Lower lobe of right lung (tissue), 2 donors: ENCODE data around the gene DENND5A. TPM values are rescaled to one million over a fixed set of nuclear protein-coding genes. Genes with fewer than 3 reads are reported as not detected.
A peak's percentile ranks its signal among the peaks of the same experiment; 100 is the strongest.

Experiments
- ATAC-seq, 2 donors: fragments of 200-7000 bp; cut with Tn5 transposase; one replicate each; pipeline ENCODE4 v1.9.1; 2020 to 2022; ENCODE audit warnings: mild to moderate bottlenecking in 2 of 2, moderate library complexity in 2 of 2
- DNase-seq: peaks from one replicate; pipeline ENCODE4 v3.0.0-alpha.2; 2020
- H3K27ac ChIP-seq: fragments of 200-600 bp; one replicate; pipeline ENCODE4 v1.8.0; 2022
- H3K27me3 ChIP-seq: fragments of 200-600 bp; one replicate; pipeline ENCODE4 v1.8.0; 2022; ENCODE audit warnings: low read depth
- H3K36me3 ChIP-seq: fragments of 200-600 bp; one replicate; pipeline ENCODE4 v1.8.0; 2022; ENCODE audit warnings: mild to moderate bottlenecking
- H3K4me1 ChIP-seq: fragments of 200-600 bp; one replicate; pipeline ENCODE4 v1.8.0; 2022
- H3K4me3 ChIP-seq: fragments of 200-600 bp; one replicate; pipeline ENCODE4 v1.8.0; 2022; ENCODE audit warnings: mild to moderate bottlenecking
- H3K9me3 ChIP-seq: fragments of 200-600 bp; one replicate; pipeline ENCODE4 v1.8.0; 2022
- CTCF ChIP-seq: fragments of 200-600 bp; IDR thresholded peaks from one replicate; pipeline ENCODE4 v1.8.0; 2022; ENCODE audit warnings: antibody characterized with exemption, mild to moderate bottlenecking
- intact Hi-C: fragments of 100-400 bp; cut with DNase I; formaldehyde crosslinking; loops from one replicate; pipeline ENCODE4 v1.11.0; 2022
- total RNA-seq: library from RNA; stranded (reverse); fragmentation: NEBNext Ultra II Directional; extraction: Animal tissue kit (Norgen Biotek cat#: 25700); gene quantifications from one replicate; pipeline ENCODE4 v1.2.1, GENCODE V29; 2021
- donor health status: DM: no; HTN: yes; CAD: no; lungs with severe emphysema.

Gene DENND5A
- total RNA-seq, 1 donor from 2014 or later = 97.5 TPM

- no peaks in the 10 kb centered on the region for H3K27me3 ChIP-seq
- no peaks in the 10 kb centered on the region for H3K9me3 ChIP-seq
- H3K4me3 ChIP-seq = no peak overlapping the region
- ATAC-seq (no peak), DNase-seq (no peak)
- intact Hi-C loops = loop anchor here (10.0 kb wide), 1 partner anchor 125 kb away; no protein-coding TSS in a partner anchor
- peaks cover 70% of the 10 kb centered on the region for H3K36me3 ChIP-seq
- peaks cover 24% of the 10 kb centered on the region for H3K4me1 ChIP-seq
- no peak for TF ChIP-seq CTCF
- no peak overlapping the region for H3K27ac ChIP-seq
These were observed 125.4 kb downstream of the DENND5A start for GRCh38 chr11:9139628-9140357.

GRCh38 chr11:9138612-9139579, 126.3 kb downstream of the DENND5A start:
- H3K27me3 ChIP-seq = no peaks in the 10 kb centered on the region
- H3K4me3 ChIP-seq = no peak overlapping the region
- no peak for TF ChIP-seq CTCF
- H3K36me3 ChIP-seq = peaks cover 61% of the 10 kb centered on the region
- DNase-seq (no peak), ATAC-seq (peak; percentile 3 to 63)
- intact Hi-C loops = loop anchor here (10.0 kb wide), 1 partner anchor 124 kb away; no protein-coding TSS in a partner anchor
- peaks cover 24% of the 10 kb centered on the region for H3K4me1 ChIP-seq
- no peaks in the 10 kb centered on the region for H3K9me3 ChIP-seq
- H3K27ac ChIP-seq = peak overlapping the region; percentile 39

GRCh38 chr11:9138133-9138453, 127.1 kb downstream of the DENND5A start:
- no peak overlapping the region for H3K4me3 ChIP-seq
- intact Hi-C loops = loop anchor here (10.0 kb wide), 1 partner anchor 123 kb away; no protein-coding TSS in a partner anchor
- no peak for TF ChIP-seq CTCF
- DNase-seq = no peak
- H3K27me3 ChIP-seq = no peaks in the 10 kb centered on the region
- H3K27ac ChIP-seq = no peak overlapping the region
- ATAC-seq = peak; percentile 5 to 32
- H3K4me1 ChIP-seq = peaks cover 24% of the 10 kb centered on the region
- no peaks in the 10 kb centered on the region for H3K9me3 ChIP-seq
- H3K36me3 ChIP-seq = peaks cover 53% of the 10 kb centered on the region

- TF ChIP-seq CTCF = peak; percentile 97
These were observed 127.6 kb downstream of the DENND5A start for GRCh38 chr11:9137293-9138132.

GRCh38 chr11:9136741-9137140, 128.4 kb downstream of the DENND5A start:
- Histone ChIP-seq H3K27me3 (no peaks in the 10 kb centered on the region), H3K9me3 (no peaks in the 10 kb centered on the region), H3K36me3 (peaks cover 40% of the 10 kb centered on the region), H3K4me3 (no peak overlapping the region), H3K27ac (no peak overlapping the region), H3K4me1 (peaks cover 24% of the 10 kb centered on the region)
- intact Hi-C loops = loop anchor here (10.0 kb wide), 1 partner anchor 122 kb away; no protein-coding TSS in a partner anchor
- TF ChIP-seq CTCF = no peak
- ATAC-seq (no peak), DNase-seq (no peak)

More at GRCh38 chr11:9137293-9138132, 127.6 kb downstream of the DENND5A start:
- intact Hi-C loops = loop anchor here (10.0 kb wide), 1 partner anchor 123 kb away; no protein-coding TSS in a partner anchor
- peak overlapping the region; percentile 42 for H3K27ac ChIP-seq
- peaks cover 24% of the 10 kb centered on the region for H3K4me1 ChIP-seq
- H3K4me3 ChIP-seq = no peak overlapping the region
- no peaks in the 10 kb centered on the region for H3K27me3 ChIP-seq
- H3K9me3 ChIP-seq = no peaks in the 10 kb centered on the region
- peak; percentile 81 for DNase-seq
- H3K36me3 ChIP-seq = peaks cover 47% of the 10 kb centered on the region
- peak; percentile 96 to 97 for ATAC-seq
